Testis (tissue), 3 donors: ENCODE measurements around the gene IKZF3. TPM values are rescaled to one million over a fixed set of nuclear protein-coding genes. Genes with fewer than 3 reads are reported as not detected.

Experiments used
- DNase-seq: peaks from one replicate; pipeline ENCODE4 v3.0.0-alpha.2; 2019
- H3K27ac ChIP-seq, 2 donors: fragments of 200-600 bp; sonication (generic); one replicate each; pipeline ENCODE4 v1.5.1; 2019
- H3K27me3 ChIP-seq: fragments of 200-600 bp; sonication (generic); one replicate; pipeline ENCODE4 v1.5.1; 2019
- H3K36me3 ChIP-seq: fragments of 200-600 bp; sonication (generic); one replicate; pipeline ENCODE4 v1.5.1; 2017; ENCODE audit warnings: low read depth; ENCODE audit errors: missing control alignments
- H3K4me1 ChIP-seq: fragments of 200-600 bp; sonication (generic); one replicate; pipeline ENCODE4 v1.5.1; 2019
- H3K4me3 ChIP-seq, 2 donors: fragments of 200-600 bp; sonication (generic); one replicate each; pipeline ENCODE4 v1.5.1; 2017 to 2019
- H3K9me3 ChIP-seq: fragments of 200-600 bp; sonication (generic); one replicate; pipeline ENCODE4 v1.5.1; 2017
- POLR2A ChIP-seq: fragments of 450-650 bp; IDR thresholded peaks from one replicate; pipeline ENCODE4 v1.6.1; 2017; ENCODE audit warnings: antibody characterized with exemption, mild to moderate bottlenecking, moderate library complexity
- WGBS, 2 donors: methylation state at CpG; one replicate each; pipeline ENCODE4 v1.1.5; 2018; 5-methylcytosine and 5-hydroxymethylcytosine counted together
- intact Hi-C: fragments of 100-400 bp; cut with DNase I; formaldehyde crosslinking; loops from one replicate; pipeline ENCODE4 v1.15.1; 2023; ENCODE audit warnings: low total_unique reads
- polyA plus RNA-seq: library from polyadenylated mRNA; stranded (reverse); fragments of 350-450 nt; fragmentation: Illumina TruSeq; extraction: RNeasy Lipid Tissue Mini Kit (QIAGEN cat#74804); gene quantifications from one replicate; pipeline ENCODE4 v1.2.3, GENCODE V29; 2014; ENCODE audit warnings: low read depth, low replicate concordance; ENCODE audit not compliant: insufficient read depth
- total RNA-seq, 2 donors: library from RNA; depleted of rRNA; stranded (reverse); fragments of >200 nt; gene quantifications; one replicate each; pipeline ENCODE4 v1.2.3, GENCODE V29; 2016
- TF ChIP-seq, protein P1 (sequence below), 3 experiments: fragments of 450-650 bp in 2 of 3; fragments of 200-600 bp in 1 of 3; sonication (generic) in 1 of 3; IDR thresholded peaks; one replicate each; pipeline ENCODE4 v1.5.1; 2016 to 2019; ENCODE audit warnings: antibody characterized with exemption in 3 of 3, mild to moderate bottlenecking in 2 of 3, moderate library complexity in 1 of 3

The IKZF3 gene
- total and polyA plus RNA-seq, 3 donors from 2014 or later, result 1.9 to 3.8 (median 3.4) TPM

- Histone ChIP-seq H3K4me1 (peaks cover 30% of the 10 kb centered on the region), H3K36me3 (no peaks in the 10 kb centered on the region), H3K4me3 (no peak overlapping the region), H3K27me3 (no peaks in the 10 kb centered on the region), H3K27ac (no peak overlapping the region), H3K9me3 (no peaks in the 10 kb centered on the region)
- 71 to 73% methylated on average over 15 to 18 of the region's 18 CpGs for WGBS, 2 donors
- no peak for DNase-seq
- TF ChIP-seq POLR2A, result no peak
- TF ChIP-seq, protein P1, sequence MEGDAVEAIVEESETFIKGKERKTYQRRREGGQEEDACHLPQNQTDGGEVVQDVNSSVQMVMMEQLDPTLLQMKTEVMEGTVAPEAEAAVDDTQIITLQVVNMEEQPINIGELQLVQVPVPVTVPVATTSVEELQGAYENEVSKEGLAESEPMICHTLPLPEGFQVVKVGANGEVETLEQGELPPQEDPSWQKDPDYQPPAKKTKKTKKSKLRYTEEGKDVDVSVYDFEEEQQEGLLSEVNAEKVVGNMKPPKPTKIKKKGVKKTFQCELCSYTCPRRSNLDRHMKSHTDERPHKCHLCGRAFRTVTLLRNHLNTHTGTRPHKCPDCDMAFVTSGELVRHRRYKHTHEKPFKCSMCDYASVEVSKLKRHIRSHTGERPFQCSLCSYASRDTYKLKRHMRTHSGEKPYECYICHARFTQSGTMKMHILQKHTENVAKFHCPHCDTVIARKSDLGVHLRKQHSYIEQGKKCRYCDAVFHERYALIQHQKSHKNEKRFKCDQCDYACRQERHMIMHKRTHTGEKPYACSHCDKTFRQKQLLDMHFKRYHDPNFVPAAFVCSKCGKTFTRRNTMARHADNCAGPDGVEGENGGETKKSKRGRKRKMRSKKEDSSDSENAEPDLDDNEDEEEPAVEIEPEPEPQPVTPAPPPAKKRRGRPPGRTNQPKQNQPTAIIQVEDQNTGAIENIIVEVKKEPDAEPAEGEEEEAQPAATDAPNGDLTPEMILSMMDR (IDR thresholded peaks at IDR 0.05), result no peak
- intact Hi-C loops, result no loop called here
Observed at GRCh38 chr17:39742126-39742855, 121.8 kb downstream of the IKZF3 start.

GRCh38 chr17:39740357-39741111 is 123.6 kb downstream of the IKZF3 start:
- intact Hi-C loops, result no loop called here
- H3K27ac ChIP-seq, result no peak overlapping the region
- H3K27me3 ChIP-seq, result no peaks in the 10 kb centered on the region
- H3K4me1 ChIP-seq, result peaks cover 24% of the 10 kb centered on the region
- peak; percentile 34 for DNase-seq
- no peaks in the 10 kb centered on the region for H3K36me3 ChIP-seq
- no peak overlapping the region for H3K4me3 ChIP-seq
- TF ChIP-seq, protein P1 (IDR thresholded peaks at IDR 0.05), result no peak
- no peak for TF ChIP-seq POLR2A
- H3K9me3 ChIP-seq, result no peaks in the 10 kb centered on the region
- WGBS, 2 donors, result 21 to 37% methylated on average over 9 to 16 of the region's 16 CpGs

DNA sequence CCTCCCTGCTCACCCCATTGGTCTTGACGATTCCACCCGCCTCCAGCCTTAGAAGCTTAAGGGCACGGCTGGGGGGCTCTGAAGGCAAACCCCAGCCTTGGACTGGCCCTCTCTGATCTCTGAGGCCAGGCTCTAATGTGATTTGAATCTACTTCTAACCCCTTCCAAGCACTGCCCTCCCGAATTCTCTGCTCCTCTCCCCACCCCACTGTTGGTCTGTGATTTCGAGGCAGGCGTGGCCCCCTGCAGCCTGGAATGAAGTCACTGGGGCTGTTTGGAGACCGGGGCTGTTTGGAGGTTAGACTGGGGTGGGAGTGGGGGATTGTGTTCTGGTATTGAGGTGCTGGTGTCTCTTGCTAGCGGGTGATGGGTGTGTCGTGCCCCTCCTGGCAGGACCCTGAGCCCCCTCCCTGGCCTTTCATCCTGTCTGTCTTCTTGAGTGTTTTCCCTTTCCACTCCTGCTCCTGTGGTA is 124.2 kb downstream of the IKZF3 start:
- WGBS, 2 donors, result 15% methylated on average over 9 of the region's 9 CpGs
- intact Hi-C loops, result no loop called here
- Histone ChIP-seq H3K27ac (no peak overlapping the region), H3K4me1 (peaks cover 24% of the 10 kb centered on the region), H3K36me3 (no peaks in the 10 kb centered on the region), H3K27me3 (no peaks in the 10 kb centered on the region), H3K4me3 (peak overlapping the region in 1 of 2 donors; percentile 34), H3K9me3 (no peaks in the 10 kb centered on the region)
- DNase-seq, result no peak
- no peak for TF ChIP-seq POLR2A
- TF ChIP-seq, protein P1 (IDR thresholded peaks at IDR 0.05), result no peak

DNA sequence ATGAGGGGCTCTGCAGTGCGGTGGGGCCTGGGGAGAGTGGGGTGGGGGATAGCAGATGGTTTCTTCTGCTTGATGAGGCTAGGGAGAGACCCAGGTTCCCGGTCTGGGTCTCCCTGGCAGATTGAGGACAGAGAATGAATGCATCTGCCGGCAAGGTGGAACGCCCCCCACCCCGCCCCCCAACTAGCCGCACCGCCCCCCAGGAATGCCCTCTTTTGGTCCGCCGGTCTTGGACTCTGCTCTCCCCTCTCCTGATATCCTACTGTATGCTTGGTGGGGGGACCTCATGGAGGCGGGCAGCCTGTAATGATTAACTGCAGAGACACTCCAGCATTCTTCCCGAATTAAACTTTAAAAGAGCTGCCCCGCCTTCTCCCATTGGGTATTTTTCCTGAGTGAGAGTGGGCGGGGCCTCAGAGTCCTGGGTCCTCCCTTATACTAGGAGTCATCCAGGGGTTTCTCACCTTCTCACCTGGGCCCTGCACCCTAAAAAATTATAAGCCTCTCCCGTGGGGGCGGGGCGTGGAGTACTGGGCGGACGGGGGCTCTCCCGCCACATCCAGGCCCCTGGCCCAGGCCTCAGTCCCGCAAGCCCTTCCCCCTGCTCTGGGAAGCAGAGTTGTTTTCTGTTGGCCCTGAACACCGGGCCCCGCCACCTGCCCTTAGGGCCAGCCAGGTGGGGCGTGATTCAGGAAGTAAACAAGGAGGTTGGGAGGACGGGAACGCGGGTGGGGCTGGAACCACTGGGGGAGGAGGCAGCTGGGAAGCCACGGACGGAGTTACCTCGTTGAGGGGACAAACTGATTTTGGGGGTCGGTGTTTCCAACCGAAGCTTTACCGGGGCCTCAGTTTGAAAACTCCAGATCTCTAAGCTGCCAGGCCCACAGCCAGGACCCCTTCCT is 124.9 kb downstream of the IKZF3 start:
- peaks cover 24% of the 10 kb centered on the region for H3K4me1 ChIP-seq
- H3K9me3 ChIP-seq, result no peaks in the 10 kb centered on the region
- H3K27me3 ChIP-seq, result no peaks in the 10 kb centered on the region
- H3K27ac ChIP-seq, result no peak overlapping the region
- TF ChIP-seq, protein P1 (IDR thresholded peaks at IDR 0.05), result no peak
- TF ChIP-seq POLR2A, result no peak
- WGBS, 2 donors, result 0 to 2% methylated on average over 26 to 31 of the region's 32 CpGs
- H3K36me3 ChIP-seq, result no peaks in the 10 kb centered on the region
- peak overlapping the region in 1 of 2 donors; percentile 34 for H3K4me3 ChIP-seq
- intact Hi-C loops, result no loop called here
- DNase-seq, result peak; percentile 54
